Left lung (tissue), 10 donors: ENCODE results near the gene TMEM40. TPM values are rescaled to one million over a fixed set of nuclear protein-coding genes. Genes with fewer than 3 reads are reported as not detected.

Source experiments
- ATAC-seq: fragments of 200-7000 bp; cut with Tn5 transposase; one replicate; pipeline ENCODE4 v1.9.1; 2020; ENCODE audit warnings: moderate library complexity
- DNase-seq, 4 donors: peaks; one replicate each; pipeline ENCODE4 v3.0.0-alpha.2; 2013 to 2020
- H3K27ac ChIP-seq, 2 donors: fragments of 200-600 bp; sonication (generic) in 1 of 2; one replicate each; pipeline versions ENCODE4 v1.5.0 to v1.8.0; 2020 to 2021
- H3K27me3 ChIP-seq, 2 donors: fragments of 200-600 bp; sonication (generic) in 1 of 2; one replicate each; pipeline versions ENCODE4 v1.5.0 to v1.8.0; 2020 to 2021
- H3K36me3 ChIP-seq, 2 donors: fragments of 200-600 bp; sonication (generic) in 1 of 2; one replicate each; pipeline versions ENCODE4 v1.5.0 to v1.8.0; 2020 to 2021
- H3K4me1 ChIP-seq, 2 donors: fragments of 200-600 bp; one replicate each; pipeline ENCODE4 v1.8.0; 2021
- H3K4me3 ChIP-seq, 2 donors: fragments of 200-600 bp; sonication (generic) in 1 of 2; one replicate each; pipeline versions ENCODE4 v1.5.0 to v1.8.0; 2020 to 2021; ENCODE audit warnings: mild to moderate bottlenecking in 1 of 2
- H3K9me3 ChIP-seq, 2 donors: fragments of 200-600 bp; sonication (generic) in 1 of 2; one replicate each; pipeline versions ENCODE4 v1.5.0 to v1.8.0; 2020 to 2021
- CTCF ChIP-seq, 2 donors: fragments of 200-600 bp; sonication (generic) in 1 of 2; IDR thresholded peaks; one replicate each; pipeline versions ENCODE4 v1.5.0 to v1.8.0; 2021; ENCODE audit warnings: antibody characterized with exemption in 2 of 2
- intact Hi-C, 2 donors: fragments of 100-400 bp; cut with DNase I; formaldehyde crosslinking; loops; one replicate each; pipeline versions ENCODE4 v1.11.2 to v1.14.2; 2022
- polyA plus RNA-seq, 6 donors: library from polyadenylated mRNA; unstranded; fragments of 120-200 nt; gene quantifications; one replicate each; pipeline ENCODE4 v1.2.1, GENCODE V29; 2013; ENCODE audit not compliant: insufficient read length in 6 of 6
- total RNA-seq, 2 donors: library from RNA; stranded (reverse); fragmentation: NEBNext Ultra II Directional; extraction: Animal tissue kit (Norgen Biotek cat#: 25700); gene quantifications; one replicate each; pipeline ENCODE4 v1.2.1, GENCODE V29; 2021
- donor health status: DM: no; HTN: yes; CAD: no.
- donor health status: DM: no; HTN: no; CAD: no.

The TMEM40 gene
- total and polyA plus RNA-seq, 8 donors, result 1.1 to 2.4 (median 1.5) TPM; not detected in 1

GRCh38 chr3:12775226-12775625, 16.2 kb upstream of the TMEM40 start:
- intact Hi-C loops, result no loop called here
- H3K36me3 ChIP-seq, result no peaks in the 10 kb centered on the region
- H3K4me1 ChIP-seq, result no peaks in the 10 kb centered on the region
- DNase-seq, result no peak
- no peaks in the 10 kb centered on the region for H3K27me3 ChIP-seq
- no peaks in the 10 kb centered on the region for H3K9me3 ChIP-seq
- no peak for TF ChIP-seq CTCF (IDR thresholded peaks at IDR 0.05)
- no peak for ATAC-seq
- no peak overlapping the region for H3K27ac ChIP-seq
- no peak overlapping the region for H3K4me3 ChIP-seq

- intact Hi-C loops, result no loop called here
- no peaks in the 10 kb centered on the region for H3K36me3 ChIP-seq
- H3K27ac ChIP-seq, result no peak overlapping the region
- no peaks in the 10 kb centered on the region for H3K4me1 ChIP-seq
- TF ChIP-seq CTCF (IDR thresholded peaks at IDR 0.05), result no peak
- H3K9me3 ChIP-seq, result no peaks in the 10 kb centered on the region
- ATAC-seq, result no peak
- H3K27me3 ChIP-seq, result no peaks in the 10 kb centered on the region
- DNase-seq, result no peak
- H3K4me3 ChIP-seq, result no peak overlapping the region
Measured at GRCh38 chr3:12774619-12775018, 15.6 kb upstream of the TMEM40 start.

GRCh38 chr3:12773710-12774086, 14.6 kb upstream of the TMEM40 start:
- Histone ChIP-seq H3K36me3 (no peaks in the 10 kb centered on the region), H3K4me3 (no peak overlapping the region), H3K27me3 (no peaks in the 10 kb centered on the region), H3K4me1 (no peaks in the 10 kb centered on the region), H3K27ac (no peak overlapping the region), H3K9me3 (no peaks in the 10 kb centered on the region)
- ATAC-seq, result no peak
- TF ChIP-seq CTCF (IDR thresholded peaks at IDR 0.05), result no peak
- DNase-seq, result no peak
- intact Hi-C loops, result no loop called here

- Histone ChIP-seq H3K4me3 (no peak overlapping the region), H3K27me3 (no peaks in the 10 kb centered on the region), H3K27ac (no peak overlapping the region), H3K9me3 (no peaks in the 10 kb centered on the region), H3K36me3 (no peaks in the 10 kb centered on the region), H3K4me1 (no peaks in the 10 kb centered on the region)
- TF ChIP-seq CTCF (IDR thresholded peaks at IDR 0.05), result no peak
- DNase-seq (no peak), ATAC-seq (no peak)
- intact Hi-C loops, result no loop called here
Measured at GRCh38 chr3:12773030-12773709, 14.1 kb upstream of the TMEM40 start.

GRCh38 chr3:12772462-12772861, 13.4 kb upstream of the TMEM40 start:
- ATAC-seq (no peak), DNase-seq (no peak)
- Histone ChIP-seq H3K36me3 (no peaks in the 10 kb centered on the region), H3K4me1 (no peaks in the 10 kb centered on the region), H3K4me3 (no peak overlapping the region), H3K9me3 (no peaks in the 10 kb centered on the region), H3K27me3 (no peaks in the 10 kb centered on the region), H3K27ac (no peak overlapping the region)
- TF ChIP-seq CTCF (IDR thresholded peaks at IDR 0.05), result no peak
- intact Hi-C loops, result no loop called here
